Hepatocyte (in vitro differentiated cells): Measurements from ENCODE around the gene HEBP2.

Experiments
- CTCF ChIP-seq: fragments of 200-600 bp; sonication (generic); IDR thresholded peaks from 2 replicates; pipeline ENCODE4 v1.5.1; 2016; ENCODE audit warnings: antibody characterized with exemption, mild to moderate bottlenecking; ENCODE audit not compliant: poor library complexity
- EZH2 ChIP-seq: fragments of 200-600 bp; sonication (generic); IDR thresholded peaks from 2 replicates; pipeline ENCODE4 v1.6.1; 2016; ENCODE audit warnings: antibody characterized with exemption, mild to moderate bottlenecking, borderline replicate concordance
- EZH2phosphoT487 ChIP-seq: fragments of 200-600 bp; sonication (generic); IDR thresholded peaks from one replicate; pipeline ENCODE4 v1.6.1; 2018; ENCODE audit warnings: antibody characterized with exemption, mild to moderate bottlenecking, low read depth, moderate library complexity; ENCODE audit not compliant: unreplicated experiment, severe bottlenecking

DNA sequence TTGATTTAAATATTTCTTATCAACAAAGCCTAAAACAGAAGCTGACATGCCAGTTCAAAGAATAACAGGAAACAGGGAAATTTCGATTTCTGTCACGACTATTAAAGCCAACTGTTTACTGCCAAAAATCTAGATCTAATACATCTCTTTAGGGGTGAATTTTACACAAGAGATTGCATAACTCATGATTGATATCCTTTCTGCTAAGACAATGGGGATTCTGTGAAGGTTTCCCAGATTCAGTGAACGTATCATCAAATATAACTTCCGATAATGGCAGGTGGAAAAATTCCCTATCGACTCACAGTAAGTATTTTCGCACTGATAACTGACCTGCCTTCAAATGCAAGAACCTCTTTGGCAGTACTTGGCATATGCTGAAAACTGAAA lies 52.4 kb downstream of the HEBP2 start:
- TF ChIP-seq CTCF (no peak), EZH2 (no peak), EZH2phosphoT487 (no peak)
